Skeletal muscle cell (primary cell): ENCODE data around the gene XYLB.

Experiments used
- DNase-seq: peaks from one replicate; pipeline ENCODE4 v3.0.0-alpha.2; 2010; ENCODE audit warnings: low read depth
- H3K4me3 ChIP-seq: 2 replicates; pipeline ENCODE4 v1.5.1; 2011; ENCODE audit warnings: low read depth, mild to moderate bottlenecking, control low read depth, low read length, moderate library complexity

XYLB gene

DNA sequence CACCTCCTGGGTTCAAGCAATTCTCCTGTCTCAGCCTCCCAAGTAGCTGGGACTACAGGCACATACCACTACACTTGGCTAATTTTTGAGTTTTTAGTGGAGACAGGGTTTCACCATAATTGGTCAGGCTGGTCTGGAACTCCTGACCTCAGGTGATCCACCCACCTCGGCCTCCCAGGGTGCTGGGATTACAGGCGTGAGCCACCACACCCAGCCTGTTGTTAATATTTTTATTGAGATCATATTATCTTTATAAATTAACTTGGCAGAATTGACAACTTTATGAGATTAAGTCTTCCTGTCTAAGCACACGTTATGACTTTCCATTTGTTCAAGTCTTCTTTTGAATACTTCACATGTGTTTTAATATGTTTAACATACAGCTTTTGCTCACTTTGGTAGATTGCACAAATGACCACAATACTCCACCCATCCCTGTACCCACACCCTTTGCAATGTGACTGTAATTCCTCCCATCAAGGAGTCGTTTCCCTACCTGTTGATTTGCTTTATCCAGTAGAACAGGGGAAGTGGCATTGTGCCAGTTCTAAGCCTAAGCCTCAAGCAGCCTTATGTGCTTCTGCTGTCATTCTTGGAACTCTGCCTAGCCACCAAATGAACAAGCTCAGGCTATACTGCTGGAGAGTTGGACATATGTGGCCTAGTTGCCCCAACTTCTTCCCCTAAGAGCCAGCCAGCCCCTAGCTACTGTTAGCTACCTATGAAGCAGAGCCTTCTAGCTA is 8.2 kb downstream of the XYLB start:
- peak; percentile 57 for DNase-seq
- H3K4me3 ChIP-seq, result no peak overlapping the region

DNA sequence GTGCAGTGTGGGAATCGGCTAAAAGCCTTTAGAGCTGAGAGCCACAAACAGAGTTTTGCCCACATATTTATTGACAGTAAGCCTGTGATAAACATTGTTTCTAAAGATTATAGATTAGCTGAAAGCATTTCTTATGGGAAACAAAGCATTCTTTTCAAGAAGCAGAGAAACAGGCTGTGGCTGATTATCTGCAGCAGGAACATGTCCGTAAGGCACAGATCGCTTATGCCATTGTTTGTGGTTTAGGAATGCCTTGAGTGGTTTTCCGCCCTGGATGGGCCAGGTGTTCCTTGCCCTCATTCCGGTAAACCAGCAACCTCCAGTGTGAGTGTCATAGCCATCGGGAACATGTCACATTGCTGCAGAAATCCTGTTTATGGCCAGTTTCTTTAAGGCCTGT is 12.5 kb downstream of the XYLB start:
- H3K4me3 ChIP-seq, result no peak overlapping the region
- no peak for DNase-seq

- DNase-seq, result no peak
- no peak overlapping the region for H3K4me3 ChIP-seq
These were observed 13.8 kb downstream of the XYLB start for GRCh38 chr3:38360345-38360744.

DNA sequence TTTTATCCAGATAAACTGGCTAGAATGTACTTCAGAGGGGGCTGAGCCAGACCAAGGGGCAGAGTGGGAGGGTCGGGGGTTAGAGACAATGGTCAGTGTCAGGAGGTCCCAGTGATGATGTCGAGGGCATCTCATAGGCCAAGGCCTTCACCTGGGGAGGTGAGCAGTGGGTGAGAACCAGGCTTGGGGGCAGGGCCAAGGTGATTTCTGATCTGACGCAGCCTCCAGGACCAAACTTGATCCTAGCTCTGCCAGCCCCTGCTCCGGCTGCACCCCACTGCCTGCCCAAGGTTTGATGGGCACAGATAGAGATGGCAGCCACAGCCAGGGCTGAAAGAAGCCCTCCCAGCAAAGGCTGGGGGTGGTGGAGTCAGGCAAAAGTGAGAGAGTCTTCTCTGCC is 14.9 kb downstream of the XYLB start:
- no peak overlapping the region for H3K4me3 ChIP-seq
- DNase-seq, result no peak

- no peak for DNase-seq
- H3K4me3 ChIP-seq, result no peak overlapping the region
These were observed 16.2 kb downstream of the XYLB start for GRCh38 chr3:38362825-38363224.

- no peak for DNase-seq
- no peak overlapping the region for H3K4me3 ChIP-seq
These were observed 18.3 kb downstream of the XYLB start for GRCh38 chr3:38364721-38365400.

DNA sequence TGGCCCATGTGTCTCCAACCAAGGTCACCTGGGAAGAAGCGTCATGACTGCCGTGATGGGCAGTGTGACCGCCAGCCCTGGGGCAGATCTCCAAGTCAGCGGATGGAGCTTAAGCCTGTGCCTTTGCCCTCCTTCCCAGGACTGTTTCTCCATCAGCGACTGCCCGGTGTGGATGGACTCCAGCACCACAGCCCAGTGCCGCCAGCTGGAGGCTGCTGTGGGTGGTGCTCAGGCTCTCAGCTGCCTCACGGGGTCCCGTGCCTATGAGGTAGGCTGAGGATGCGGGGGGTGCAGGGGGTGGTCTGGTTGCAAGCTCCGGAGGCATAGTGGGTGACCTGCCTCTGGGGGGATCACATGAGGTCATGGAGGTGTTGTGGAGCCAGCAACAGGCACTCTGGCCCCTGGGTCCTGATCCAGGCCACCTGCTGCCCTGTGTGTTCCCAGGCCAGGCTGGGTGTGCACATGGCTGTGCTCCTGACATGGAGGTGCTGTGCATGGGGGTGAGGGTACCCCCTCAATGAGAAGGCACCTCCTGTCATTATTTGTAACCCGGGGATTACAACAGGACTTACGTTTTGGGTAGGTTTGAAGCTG is 19.0 kb downstream of the XYLB start:
- DNase-seq, result no peak
- H3K4me3 ChIP-seq, result no peak overlapping the region

DNA sequence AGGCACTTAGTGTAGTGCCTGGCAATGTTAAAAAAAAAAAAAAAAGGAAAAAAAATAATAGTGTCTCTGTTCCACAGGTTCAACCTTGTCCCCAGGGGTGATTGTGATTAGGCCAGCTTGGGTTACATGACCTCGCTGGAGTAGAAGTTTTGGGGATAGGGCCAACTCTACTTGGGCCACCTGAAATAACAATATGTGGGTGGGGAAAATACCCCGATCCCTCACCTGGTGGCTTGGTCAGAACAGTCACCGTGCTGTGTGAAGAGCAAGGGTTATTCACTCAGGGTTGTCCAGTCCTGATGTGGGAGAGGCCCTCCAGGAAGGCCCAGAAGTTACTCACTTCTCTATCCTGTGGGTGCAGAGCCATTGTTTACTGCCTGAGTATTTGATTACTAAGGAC is 19.5 kb downstream of the XYLB start:
- no peak overlapping the region for H3K4me3 ChIP-seq
- no peak for DNase-seq

- no peak for DNase-seq
- no peak overlapping the region for H3K4me3 ChIP-seq
These were observed 21.2 kb downstream of the XYLB start for GRCh38 chr3:38367779-38368178.

- no peak overlapping the region for H3K4me3 ChIP-seq
- no peak for DNase-seq
These were observed 21.7 kb downstream of the XYLB start for GRCh38 chr3:38368238-38368637.

DNA sequence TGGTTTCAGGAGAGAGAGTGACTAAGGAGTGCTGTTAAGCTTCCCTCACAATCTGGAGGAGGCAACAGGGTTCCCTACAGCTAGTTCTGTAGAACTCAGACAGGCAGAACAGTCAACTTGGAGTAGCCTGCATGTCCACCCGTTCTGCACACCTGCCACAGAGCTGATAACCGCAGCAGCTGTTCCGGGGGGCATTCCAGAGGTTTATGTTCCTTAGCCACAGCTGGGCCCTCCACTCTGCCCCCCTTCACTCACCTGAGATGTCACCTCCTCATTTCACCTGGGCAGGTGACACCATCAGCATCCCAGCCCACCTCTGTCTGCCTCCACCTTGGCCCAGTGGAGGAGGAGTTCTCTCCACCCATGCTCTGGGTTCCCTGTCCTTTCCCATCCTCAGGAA is 22.6 kb downstream of the XYLB start:
- no peak for DNase-seq
- H3K4me3 ChIP-seq, result no peak overlapping the region

DNA sequence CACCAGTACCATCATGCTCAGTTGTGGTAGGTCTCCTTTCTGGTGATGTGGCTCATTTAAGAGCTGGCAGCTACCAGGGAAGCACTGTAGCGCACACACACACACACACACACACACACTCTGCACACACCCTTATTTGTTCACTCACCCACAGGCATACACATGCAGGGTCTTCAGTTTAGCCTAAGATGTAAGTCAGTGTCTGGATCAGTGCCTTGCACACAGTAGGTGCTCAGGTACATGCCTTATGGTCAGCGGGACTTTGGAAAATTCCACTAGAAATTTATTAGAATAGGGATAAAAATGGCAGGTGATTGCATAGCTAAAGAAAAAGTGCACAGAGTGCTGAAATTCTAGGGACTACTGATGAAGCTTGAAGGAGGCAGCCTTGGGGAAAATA is 23.6 kb downstream of the XYLB start:
- H3K4me3 ChIP-seq, result no peak overlapping the region
- no peak for DNase-seq

- no peak for DNase-seq
- H3K4me3 ChIP-seq, result no peak overlapping the region
These were observed 24.3 kb downstream of the XYLB start for GRCh38 chr3:38370861-38371260.

GRCh38 chr3:38371541-38372213 is 25.1 kb downstream of the XYLB start:
- DNase-seq, result no peak
- H3K4me3 ChIP-seq, result no peak overlapping the region

DNA sequence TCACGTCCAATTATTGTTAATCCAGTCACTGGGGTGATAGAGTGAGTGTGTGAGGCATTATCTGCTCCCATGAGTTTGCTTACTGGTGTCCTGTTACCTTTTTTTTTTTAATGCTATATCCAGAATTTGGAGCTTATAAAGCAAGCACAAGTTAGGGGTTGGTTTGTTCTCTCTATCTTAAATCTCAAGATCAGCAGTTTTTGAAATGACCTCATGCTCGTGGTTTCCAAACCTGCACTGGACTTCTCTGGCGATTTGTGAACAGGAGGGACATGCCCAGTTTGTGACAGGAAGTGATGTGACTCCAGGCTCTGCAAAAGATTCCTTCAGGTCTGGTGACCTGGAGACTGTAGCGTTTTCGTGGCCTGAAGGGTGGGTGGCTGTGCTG is 25.6 kb downstream of the XYLB start:
- no peak for DNase-seq
- H3K4me3 ChIP-seq, result no peak overlapping the region

DNA sequence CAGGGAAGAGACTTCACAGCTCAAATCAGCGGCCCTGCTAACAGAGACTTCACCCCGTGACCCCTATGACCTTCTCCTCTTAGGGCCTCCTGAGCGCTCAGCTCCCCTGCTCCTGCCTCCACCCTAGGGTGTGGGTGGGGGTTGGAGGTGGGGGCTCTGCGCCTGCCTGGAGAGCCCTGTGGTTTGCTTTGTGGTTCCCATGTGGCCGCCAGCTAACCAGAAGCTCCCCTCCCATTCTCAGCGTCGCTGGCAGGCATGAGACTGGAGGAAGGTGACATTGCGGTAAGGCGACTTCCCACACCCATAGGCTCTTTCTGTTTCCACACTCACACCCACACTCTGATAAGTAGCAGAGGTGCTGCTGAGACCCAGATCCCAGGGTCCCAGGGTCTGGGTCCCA is 27.6 kb downstream of the XYLB start:
- H3K4me3 ChIP-seq, result no peak overlapping the region
- DNase-seq, result no peak

- H3K4me3 ChIP-seq, result no peak overlapping the region
- DNase-seq, result no peak
These were observed 28.5 kb downstream of the XYLB start for GRCh38 chr3:38375072-38375471.

GRCh38 chr3:38375488-38376097 is 29.0 kb downstream of the XYLB start:
- DNase-seq, result no peak
- no peak overlapping the region for H3K4me3 ChIP-seq

DNA sequence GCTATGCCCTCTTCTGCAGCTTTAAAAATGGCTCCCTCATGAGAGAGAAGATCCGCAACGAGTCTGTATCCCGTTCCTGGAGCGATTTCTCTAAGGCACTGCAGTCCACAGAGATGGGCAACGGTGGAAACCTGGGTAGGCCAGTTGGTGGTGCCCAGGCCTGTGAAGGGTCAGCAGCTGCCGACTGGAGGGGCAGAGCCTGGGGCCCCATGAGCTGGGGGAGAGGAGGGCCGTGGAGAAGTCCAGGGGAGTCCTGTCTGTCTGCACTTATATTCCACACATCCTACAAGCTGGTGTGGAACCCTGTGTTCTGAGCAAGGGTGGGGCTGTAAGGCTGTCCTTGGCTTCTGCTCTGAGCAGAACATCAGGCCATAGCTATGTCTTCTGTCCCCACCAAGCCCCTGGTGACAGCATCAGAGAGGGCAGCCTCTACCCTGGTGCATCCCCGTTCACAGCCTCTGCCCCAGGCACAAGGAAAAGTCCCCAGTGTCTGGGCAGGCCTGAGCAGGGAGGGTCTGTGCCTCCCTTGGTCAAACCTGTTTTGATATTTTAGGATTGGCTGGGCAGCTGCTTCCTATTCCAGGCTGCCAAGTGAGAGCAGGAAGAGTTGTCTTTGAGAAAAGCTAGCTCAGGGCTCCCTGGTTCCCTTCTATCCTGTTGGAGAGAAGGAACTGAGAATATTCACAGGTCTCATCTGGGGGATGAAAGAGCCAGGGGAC is 29.7 kb downstream of the XYLB start:
- H3K4me3 ChIP-seq, result no peak overlapping the region
- no peak for DNase-seq
